ENCODE measurements around the gene BRD9.
A peak's percentile ranks its signal among the peaks of the same experiment; 100 is the strongest.

BRD9 gene

DNA sequence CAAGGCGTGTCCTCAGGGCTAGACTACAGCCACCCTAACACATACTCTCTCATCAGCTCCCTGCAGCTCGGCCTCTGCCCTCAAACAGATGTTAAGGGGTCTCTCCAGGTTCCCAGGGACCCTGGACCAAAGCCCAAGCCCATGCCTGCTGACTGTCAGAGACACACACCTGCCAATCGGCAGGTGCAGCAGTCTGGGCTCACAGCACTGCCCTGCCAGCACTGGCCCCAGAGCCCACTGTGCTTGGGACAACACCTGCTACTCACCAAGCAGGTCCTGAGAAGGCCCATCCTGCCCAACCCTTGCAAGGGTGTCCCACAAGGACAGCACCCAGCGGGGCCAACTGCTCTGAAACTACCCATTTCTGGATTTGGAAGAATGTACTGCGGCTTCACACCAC lies 21.6 kb downstream of the BRD9 start:
- Histone ChIP-seq H3K4me1 (ENCODE audit: control insufficient read depth in 2 of 2, insufficient read depth in 1 of 2, low read depth in 1 of 2, low read length in 2 of 2) (peaks cover 0 to 4% of the 10 kb centered on the region in 2 donors), H3K9ac (ENCODE audit: low read depth, low read length, poor library complexity) (no peak overlapping the region), H3K18ac (ENCODE audit: low read length) (no peak overlapping the region), H3K27me3 (ENCODE audit: control insufficient read depth in 3 of 3, insufficient read depth in 3 of 3, low read depth in 1 of 3, low read length in 3 of 3) (no peaks in the 10 kb centered on the region), H2AK5ac (ENCODE audit: low read depth, low read length) (no peak overlapping the region), H4K91ac (ENCODE audit: low read depth, low read length, poor library complexity) (no peak overlapping the region), H2BK15ac (ENCODE audit: low read length) (no peak overlapping the region), H3K4me3 (ENCODE audit: low read length in 2 of 2) (no peak overlapping the region), H2AFZ (ENCODE audit: low read length) (no peak overlapping the region), H2BK5ac (ENCODE audit: low read length) (no peak overlapping the region), H3K14ac (ENCODE audit: low read length) (no peak overlapping the region), H3K36me3 (replicated peaks in 1 of 2; ENCODE audit: control insufficient read depth in 2 of 2, insufficient read depth in 2 of 2, low read length in 2 of 2) (peaks cover 65 to 99% of the 10 kb centered on the region in 2 donors), H3K9me3 (replicated peaks in 1 of 2; ENCODE audit: control insufficient read depth in 2 of 2, insufficient read depth in 1 of 2, low read depth in 1 of 2, low read length in 2 of 2) (no peaks in the 10 kb centered on the region), H3K4ac (ENCODE audit: low read length) (no peak overlapping the region), H3K27ac (replicated peaks; ENCODE audit: low read length) (no peak overlapping the region), H3K4me2 (ENCODE audit: insufficient read depth, low read length, poor library complexity, severe bottlenecking) (no peak overlapping the region), H2BK12ac (ENCODE audit: low read length) (no peak overlapping the region), H2BK120ac (ENCODE audit: low read depth, low read length) (no peak overlapping the region), H3K23ac (ENCODE audit: low read depth, low read length, poor library complexity) (no peak overlapping the region), H4K8ac (ENCODE audit: low read depth, low read length) (no peak overlapping the region), H3K79me1 (ENCODE audit: low read depth, low read length) (peaks cover 9% of the 10 kb centered on the region)
- no peak for DNase-seq (ENCODE audit: low spot score)
- no CpG with 5 or more reads among the region's 5 CpGs for WGBS, 2 donors (ENCODE audit: extremely low coverage in 2 of 2, insufficient read length in 2 of 2, insufficient replicate concordance in 1 of 2)

DNA sequence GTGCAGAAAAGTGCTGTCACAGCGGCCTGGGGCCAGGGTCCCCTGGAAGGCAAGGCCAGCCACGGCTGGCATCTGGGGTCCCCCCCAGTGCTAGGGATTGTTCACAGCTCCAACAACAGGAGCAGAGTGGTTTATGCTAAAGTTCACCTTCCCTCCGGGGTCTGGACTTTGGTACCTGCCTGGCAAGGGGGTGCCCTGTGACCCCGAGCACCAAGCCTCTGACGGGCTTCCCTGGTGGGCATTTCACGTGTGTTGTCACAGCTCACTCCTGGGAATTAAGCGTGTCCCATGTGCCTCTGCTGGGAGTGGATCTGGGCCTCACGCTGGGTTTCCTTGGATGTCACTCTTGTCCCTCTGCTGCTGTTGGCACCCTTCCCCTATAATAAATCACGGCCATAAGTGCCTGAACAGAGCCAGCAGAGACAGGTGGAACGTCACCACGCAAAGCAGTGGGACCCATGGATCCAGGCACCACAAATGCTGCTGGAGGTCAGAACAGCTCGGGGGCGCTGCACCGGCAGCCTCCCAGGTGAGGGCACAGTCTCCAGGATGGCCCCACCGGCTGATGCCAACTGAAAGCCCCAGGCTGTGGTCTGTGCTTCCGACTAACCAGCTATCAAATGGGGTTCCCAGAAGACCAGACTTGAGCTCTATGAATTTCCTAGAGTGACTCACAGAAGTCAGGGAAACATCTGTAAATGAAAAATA lies 24.0 kb downstream of the BRD9 start:
- no peak overlapping the region for H4K8ac ChIP-seq (ENCODE audit: low read depth, low read length)
- H2BK120ac ChIP-seq (ENCODE audit: low read depth, low read length), result no peak overlapping the region
- H2AFZ ChIP-seq (ENCODE audit: low read length), result no peak overlapping the region
- no peak overlapping the region for H2BK12ac ChIP-seq (ENCODE audit: low read length)
- no peak overlapping the region for H2BK5ac ChIP-seq (ENCODE audit: low read length)
- no peak overlapping the region for H3K4me2 ChIP-seq (ENCODE audit: insufficient read depth, low read length, poor library complexity, severe bottlenecking)
- no peak overlapping the region for H2BK15ac ChIP-seq (ENCODE audit: low read length)
- no peak overlapping the region for H3K27ac ChIP-seq (replicated peaks; ENCODE audit: low read length)
- H3K9me3 ChIP-seq (replicated peaks in 1 of 2; ENCODE audit: control insufficient read depth in 2 of 2, insufficient read depth in 1 of 2, low read depth in 1 of 2, low read length in 2 of 2), result no peaks in the 10 kb centered on the region
- H3K9ac ChIP-seq (ENCODE audit: low read depth, low read length, poor library complexity), result no peak overlapping the region
- H2AK5ac ChIP-seq (ENCODE audit: low read depth, low read length), result no peak overlapping the region
- DNase-seq (ENCODE audit: low spot score), result no peak
- peaks cover 10% of the 10 kb centered on the region for H3K79me1 ChIP-seq (ENCODE audit: low read depth, low read length)
- no peak overlapping the region for H3K23ac ChIP-seq (ENCODE audit: low read depth, low read length, poor library complexity)
- peaks cover 0 to 2% of the 10 kb centered on the region in 2 donors for H3K4me1 ChIP-seq (ENCODE audit: control insufficient read depth in 2 of 2, insufficient read depth in 1 of 2, low read depth in 1 of 2, low read length in 2 of 2)
- no peak overlapping the region for H3K4ac ChIP-seq (ENCODE audit: low read length)
- no peak overlapping the region for H3K18ac ChIP-seq (ENCODE audit: low read length)
- H4K91ac ChIP-seq (ENCODE audit: low read depth, low read length, poor library complexity), result no peak overlapping the region
- H3K4me3 ChIP-seq (ENCODE audit: low read length in 2 of 2), result no peak overlapping the region
- H3K36me3 ChIP-seq (replicated peaks in 1 of 2; ENCODE audit: control insufficient read depth in 2 of 2, insufficient read depth in 2 of 2, low read length in 2 of 2), result peaks cover 76 to 100% of the 10 kb centered on the region in 2 donors
- H3K14ac ChIP-seq (ENCODE audit: low read length), result no peak overlapping the region
- no peaks in the 10 kb centered on the region for H3K27me3 ChIP-seq (ENCODE audit: control insufficient read depth in 3 of 3, insufficient read depth in 3 of 3, low read depth in 1 of 3, low read length in 3 of 3)
- WGBS, 2 donors (ENCODE audit: extremely low coverage in 2 of 2, insufficient read length in 2 of 2, insufficient replicate concordance in 1 of 2), result no CpG with 5 or more reads among the region's 16 CpGs

DNA sequence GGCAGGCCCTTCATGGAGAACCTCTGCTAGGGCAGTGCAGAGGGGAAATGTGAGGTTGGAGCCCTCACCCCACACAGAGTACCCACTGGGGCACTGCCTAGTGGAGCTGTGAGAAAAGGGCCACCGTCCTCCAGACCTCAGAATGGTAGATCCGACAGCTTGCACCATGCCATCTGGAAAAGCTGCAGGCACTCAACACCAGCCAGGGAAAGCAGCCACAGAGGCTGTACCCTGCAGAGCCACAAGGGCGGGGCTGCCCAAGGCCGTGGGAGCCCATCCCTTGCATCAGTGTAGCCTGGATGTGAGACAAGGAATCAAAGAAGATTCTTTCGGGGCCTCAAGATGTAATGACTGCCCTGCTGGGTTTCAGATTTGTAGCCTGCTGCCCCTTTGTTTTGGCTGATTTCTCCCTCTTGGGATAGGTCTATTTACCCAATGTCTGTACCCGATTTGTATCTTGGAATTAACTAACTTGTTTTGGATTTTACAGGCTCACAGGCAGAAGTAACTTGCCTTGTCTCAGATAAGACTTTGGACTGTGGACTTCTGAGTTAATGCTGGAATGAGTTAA lies 25.2 kb downstream of the BRD9 start:
- H2BK15ac ChIP-seq (ENCODE audit: low read length), result no peak overlapping the region
- H3K79me1 ChIP-seq (ENCODE audit: low read depth, low read length), result peaks cover 7% of the 10 kb centered on the region
- no peak overlapping the region for H4K91ac ChIP-seq (ENCODE audit: low read depth, low read length, poor library complexity)
- no peaks in the 10 kb centered on the region for H3K9me3 ChIP-seq (replicated peaks in 1 of 2; ENCODE audit: control insufficient read depth in 2 of 2, insufficient read depth in 1 of 2, low read depth in 1 of 2, low read length in 2 of 2)
- no peak overlapping the region for H3K4ac ChIP-seq (ENCODE audit: low read length)
- no peak overlapping the region for H3K27ac ChIP-seq (replicated peaks; ENCODE audit: low read length)
- no peak for DNase-seq (ENCODE audit: low spot score)
- WGBS, 2 donors (ENCODE audit: extremely low coverage in 2 of 2, insufficient read length in 2 of 2, insufficient replicate concordance in 1 of 2), result no CpG with 5 or more reads among the region's 6 CpGs
- no peaks in the 10 kb centered on the region for H3K27me3 ChIP-seq (ENCODE audit: control insufficient read depth in 3 of 3, insufficient read depth in 3 of 3, low read depth in 1 of 3, low read length in 3 of 3)
- no peak overlapping the region for H2BK120ac ChIP-seq (ENCODE audit: low read depth, low read length)
- H2AFZ ChIP-seq (ENCODE audit: low read length), result no peak overlapping the region
- H4K8ac ChIP-seq (ENCODE audit: low read depth, low read length), result no peak overlapping the region
- no peak overlapping the region for H2BK12ac ChIP-seq (ENCODE audit: low read length)
- H3K4me2 ChIP-seq (ENCODE audit: insufficient read depth, low read length, poor library complexity, severe bottlenecking), result no peak overlapping the region
- no peak overlapping the region for H3K4me3 ChIP-seq (ENCODE audit: low read length in 2 of 2)
- no peak overlapping the region for H3K23ac ChIP-seq (ENCODE audit: low read depth, low read length, poor library complexity)
- no peak overlapping the region for H3K18ac ChIP-seq (ENCODE audit: low read length)
- peaks cover 85 to 100% of the 10 kb centered on the region in 2 donors for H3K36me3 ChIP-seq (replicated peaks in 1 of 2; ENCODE audit: control insufficient read depth in 2 of 2, insufficient read depth in 2 of 2, low read length in 2 of 2)
- no peaks in the 10 kb centered on the region for H3K4me1 ChIP-seq (ENCODE audit: control insufficient read depth in 2 of 2, insufficient read depth in 1 of 2, low read depth in 1 of 2, low read length in 2 of 2)
- no peak overlapping the region for H3K14ac ChIP-seq (ENCODE audit: low read length)
- H3K9ac ChIP-seq (ENCODE audit: low read depth, low read length, poor library complexity), result peak overlapping the region; percentile 61
- no peak overlapping the region for H2BK5ac ChIP-seq (ENCODE audit: low read length)
- H2AK5ac ChIP-seq (ENCODE audit: low read depth, low read length), result no peak overlapping the region

DNA sequence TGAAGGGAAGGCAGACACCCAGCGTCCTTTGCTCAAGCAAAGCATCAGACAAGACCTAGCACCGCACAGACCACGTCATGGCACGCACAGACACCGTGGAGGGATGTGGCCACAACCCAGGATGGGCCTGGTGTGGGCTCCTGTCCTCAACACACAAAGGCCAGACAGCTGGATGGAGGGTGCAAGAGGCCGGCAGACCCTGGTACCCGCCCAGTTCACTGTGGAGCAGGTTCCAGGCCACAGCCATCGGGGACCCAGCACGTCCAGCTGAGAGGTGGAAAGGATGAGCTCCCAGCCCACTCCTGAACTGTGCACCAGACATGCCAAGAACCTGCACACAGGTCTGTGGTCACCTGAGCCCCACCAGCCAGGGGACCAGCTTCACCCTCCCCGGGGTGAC lies 26.8 kb downstream of the BRD9 start:
- peak overlapping the region; percentile 14 for H3K9ac ChIP-seq (ENCODE audit: low read depth, low read length, poor library complexity)
- no peak overlapping the region for H2BK15ac ChIP-seq (ENCODE audit: low read length)
- H3K18ac ChIP-seq (ENCODE audit: low read length), result peak overlapping the region; percentile 40
- no peak overlapping the region for H3K14ac ChIP-seq (ENCODE audit: low read length)
- H3K9me3 ChIP-seq (replicated peaks in 1 of 2; ENCODE audit: control insufficient read depth in 2 of 2, insufficient read depth in 1 of 2, low read depth in 1 of 2, low read length in 2 of 2), result no peaks in the 10 kb centered on the region
- H2BK120ac ChIP-seq (ENCODE audit: low read depth, low read length), result no peak overlapping the region
- H3K23ac ChIP-seq (ENCODE audit: low read depth, low read length, poor library complexity), result peak overlapping the region; percentile 32
- H3K27ac ChIP-seq (replicated peaks; ENCODE audit: low read length), result no peak overlapping the region
- H3K4me1 ChIP-seq (ENCODE audit: control insufficient read depth in 2 of 2, insufficient read depth in 1 of 2, low read depth in 1 of 2, low read length in 2 of 2), result no peaks in the 10 kb centered on the region
- peak overlapping the region in 1 of 2 donors; percentile 46 for H3K4me3 ChIP-seq (ENCODE audit: low read length in 2 of 2)
- peaks cover 69 to 94% of the 10 kb centered on the region in 2 donors for H3K36me3 ChIP-seq (replicated peaks in 1 of 2; ENCODE audit: control insufficient read depth in 2 of 2, insufficient read depth in 2 of 2, low read length in 2 of 2)
- no CpG with 5 or more reads among the region's 10 CpGs for WGBS, 2 donors (ENCODE audit: extremely low coverage in 2 of 2, insufficient read length in 2 of 2, insufficient replicate concordance in 1 of 2)
- H2BK5ac ChIP-seq (ENCODE audit: low read length), result no peak overlapping the region
- no peak overlapping the region for H3K4ac ChIP-seq (ENCODE audit: low read length)
- H4K91ac ChIP-seq (ENCODE audit: low read depth, low read length, poor library complexity), result no peak overlapping the region
- no peak overlapping the region for H3K4me2 ChIP-seq (ENCODE audit: insufficient read depth, low read length, poor library complexity, severe bottlenecking)
- peaks cover 10% of the 10 kb centered on the region for H3K79me1 ChIP-seq (ENCODE audit: low read depth, low read length)
- DNase-seq (ENCODE audit: low spot score), result no peak
- H2BK12ac ChIP-seq (ENCODE audit: low read length), result no peak overlapping the region
- H4K8ac ChIP-seq (ENCODE audit: low read depth, low read length), result no peak overlapping the region
- no peak overlapping the region for H2AK5ac ChIP-seq (ENCODE audit: low read depth, low read length)
- no peak overlapping the region for H2AFZ ChIP-seq (ENCODE audit: low read length)
- H3K27me3 ChIP-seq (ENCODE audit: control insufficient read depth in 3 of 3, insufficient read depth in 3 of 3, low read depth in 1 of 3, low read length in 3 of 3), result no peaks in the 10 kb centered on the region
